GM19395 (cell line): Measurements from ENCODE around the gene SLC50A1.
"Not testable (repeated sequence)": the region's sequence is repeated elsewhere in the genome, so short reads cannot be mapped to it uniquely, and the experiment has no call there.

Experiments
- ATAC-seq: cut with Tn5 transposase; IDR thresholded peaks from one replicate; pipeline ENCODE4 v1.9.1; 2021; ENCODE audit warnings: mild to moderate bottlenecking, moderate library complexity; ENCODE audit not compliant: unreplicated experiment

The SLC50A1 gene

GRCh38 chr1:155134322-155134721, 1.3 kb upstream of the SLC50A1 start:
- no peak for ATAC-seq

- no peak for ATAC-seq
Observed at GRCh38 chr1:155134880-155135414, 705 bp upstream of the SLC50A1 start.

GRCh38 chr1:155136748-155137147, 1.1 kb downstream of the SLC50A1 start:
- no peak for ATAC-seq

GRCh38 chr1:155137154-155137949, 1.7 kb downstream of the SLC50A1 start:
- no peak for ATAC-seq

GRCh38 chr1:155139895-155140629, 4.4 kb downstream of the SLC50A1 start, which contains the start of gene DPM3:
TSS of gene DPM3 (minus strand) at chr1:155140531. CDS start at chr1:155140240, 291 bp downstream.
- ATAC-seq: peak; percentile 61

GRCh38 chr1:155140630-155140953, 4.9 kb downstream of the SLC50A1 start:
- ATAC-seq: no peak

- no peak for ATAC-seq
Observed at GRCh38 chr1:155141749-155142148, 6.1 kb downstream of the SLC50A1 start.

GRCh38 chr1:155145491-155145890, 9.8 kb downstream of the SLC50A1 start:
- ATAC-seq: no peak

- ATAC-seq: not testable (repeated sequence)
Observed at GRCh38 chr1:155155996-155156643, 20.5 kb downstream of the SLC50A1 start.

GRCh38 chr1:155158991-155159390, 23.3 kb downstream of the SLC50A1 start:
- ATAC-seq: no peak

- no peak for ATAC-seq
Observed at GRCh38 chr1:155160128-155160527, 24.5 kb downstream of the SLC50A1 start.

GRCh38 chr1:155162631-155163030, 27.0 kb downstream of the SLC50A1 start:
- ATAC-seq: not testable (repeated sequence)

GRCh38 chr1:155163785-155164184, 28.1 kb downstream of the SLC50A1 start:
- ATAC-seq: not testable (repeated sequence)

- ATAC-seq: not testable (repeated sequence)
Observed at GRCh38 chr1:155164625-155165024, 29.0 kb downstream of the SLC50A1 start.

GRCh38 chr1:155166051-155166470, 30.4 kb downstream of the SLC50A1 start:
- no peak for ATAC-seq

- no peak for ATAC-seq
Observed at GRCh38 chr1:155166471-155167165, 31.0 kb downstream of the SLC50A1 start.

GRCh38 chr1:155167166-155168104, 31.8 kb downstream of the SLC50A1 start:
- no peak for ATAC-seq

- ATAC-seq: not testable (repeated sequence)
Observed at GRCh38 chr1:155168105-155168445, 32.4 kb downstream of the SLC50A1 start.

GRCh38 chr1:155168456-155169210, 33.0 kb downstream of the SLC50A1 start:
- ATAC-seq: no peak
